Measurements from ENCODE around the gene ANP32A. TPM values are rescaled to one million over a fixed set of nuclear protein-coding genes. Genes with fewer than 3 reads are reported as not detected.

Gene ANP32A
- total and polyA plus RNA-seq, 9 of the 15 experiments (the other 6 are each of a cell fraction or from before 2014, with no cell fraction given), result 13.2 to 656 (median 210) TPM

DNA sequence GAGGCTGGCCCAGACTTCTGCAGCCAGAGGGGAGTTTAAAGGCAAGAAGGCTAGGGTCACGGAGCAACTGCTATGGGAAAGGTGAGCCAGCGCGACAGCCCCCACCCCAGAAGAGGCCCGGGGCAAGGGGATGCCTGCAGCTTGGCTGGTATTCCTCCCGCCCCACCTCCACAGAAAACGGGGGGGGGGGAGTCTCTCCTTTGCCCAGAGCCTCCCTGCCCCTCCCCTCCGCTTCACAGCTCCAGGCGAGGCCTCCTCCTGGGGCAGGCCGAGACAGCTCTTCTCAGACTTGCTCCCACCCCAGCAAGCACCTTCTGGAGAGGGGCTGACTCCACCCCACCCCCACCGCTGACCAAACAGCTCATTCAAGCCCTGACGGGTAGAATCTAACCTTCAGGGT lies 13.4 kb downstream of the ANP32A start (continued):
- TF ChIP-seq, protein P1, sequence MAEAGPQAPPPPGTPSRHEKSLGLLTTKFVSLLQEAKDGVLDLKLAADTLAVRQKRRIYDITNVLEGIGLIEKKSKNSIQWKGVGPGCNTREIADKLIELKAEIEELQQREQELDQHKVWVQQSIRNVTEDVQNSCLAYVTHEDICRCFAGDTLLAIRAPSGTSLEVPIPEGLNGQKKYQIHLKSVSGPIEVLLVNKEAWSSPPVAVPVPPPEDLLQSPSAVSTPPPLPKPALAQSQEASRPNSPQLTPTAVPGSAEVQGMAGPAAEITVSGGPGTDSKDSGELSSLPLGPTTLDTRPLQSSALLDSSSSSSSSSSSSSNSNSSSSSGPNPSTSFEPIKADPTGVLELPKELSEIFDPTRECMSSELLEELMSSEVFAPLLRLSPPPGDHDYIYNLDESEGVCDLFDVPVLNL (CRISPR knock-in tag; IDR thresholded peaks at IDR 0.05; ENCODE audit: low read depth), result no peak
- TF ChIP-seq ZNF274 (IDR thresholded peaks at IDR 0.05; ENCODE audit: borderline replicate concordance, low read depth, low read length), result no peak
- no peak for TF ChIP-seq CBX3 (IDR thresholded peaks at IDR 0.05; ENCODE audit: borderline replicate concordance in 1 of 2, low read length in 2 of 2)

DNA sequence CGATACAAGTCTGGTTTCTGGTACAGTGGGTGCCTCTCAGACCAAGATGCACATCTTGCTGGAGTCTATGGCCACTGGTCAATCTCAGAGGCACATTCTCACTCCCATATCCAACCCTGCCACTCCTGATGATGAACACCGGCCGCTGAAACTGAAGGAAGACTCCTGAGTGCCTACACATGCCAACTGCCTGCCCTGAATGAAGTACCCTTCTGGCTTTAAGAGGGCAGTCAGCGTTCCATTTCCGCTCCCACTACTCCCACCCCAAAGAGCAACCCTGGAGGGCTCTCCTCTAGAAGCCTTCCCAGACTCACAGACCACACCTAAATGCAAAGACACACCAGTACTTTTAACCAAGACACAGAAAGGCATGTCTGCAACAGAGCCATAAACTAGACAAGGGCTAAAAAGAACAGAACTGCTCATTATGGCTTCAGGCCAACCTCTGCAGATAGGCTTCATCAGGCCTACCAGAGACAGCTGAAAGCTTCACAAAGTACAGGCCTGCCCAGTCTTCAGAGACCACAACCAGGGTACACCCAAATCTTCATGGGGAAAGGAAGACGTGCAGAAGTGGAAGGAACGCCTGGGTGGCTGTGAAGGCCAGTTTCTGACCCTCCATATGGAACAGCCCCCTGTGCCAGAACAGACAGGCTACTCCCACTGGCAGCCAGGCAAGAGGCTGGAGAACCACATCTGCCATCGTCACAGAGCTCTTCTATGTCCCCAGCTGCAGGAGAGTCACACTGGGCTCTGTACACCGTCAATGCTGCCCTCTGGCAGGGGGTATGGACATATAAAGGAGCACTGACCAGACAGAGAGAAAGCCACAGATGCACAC lies 14.3 kb downstream of the ANP32A start:
- Histone ChIP-seq H3K27ac (ENCODE audit: extremely low read depth, low read depth, low read length) (no peak overlapping the region), H4K20me1 (replicated peaks; ENCODE audit: control insufficient read depth, insufficient read depth, low read length) (peaks cover 71% of the 10 kb centered on the region), H3K4me2 (ENCODE audit: insufficient read depth, low read length) (no peak overlapping the region), H3K9ac (ENCODE audit: insufficient read depth in 1 of 2, low read depth in 2 of 2, low read length in 2 of 2) (no peak overlapping the region), H2AFZ (ENCODE audit: low read depth, low read length) (no peak overlapping the region), H3K36me3 (ENCODE audit: control insufficient read depth, insufficient read depth, low read length) (peaks cover 69% of the 10 kb centered on the region; the same call in 2 of the 3 replicates), H3K4me3 (no peak overlapping the region), H3K9me1 (ENCODE audit: control insufficient read depth, insufficient read depth, low read length) (peaks cover 23% of the 10 kb centered on the region), H3K4me1 (replicated peaks in 1 of 2; ENCODE audit: control insufficient read depth in 2 of 2, insufficient read depth in 2 of 2, low read length in 2 of 2) (peaks cover 10% of the 10 kb centered on the region in 2 experiments; a peak in 4 of 5 replicates), H3K27me3 (ENCODE audit: control insufficient read depth in 2 of 2, insufficient read depth in 2 of 2, low read length in 2 of 2) (no peaks in the 10 kb centered on the region), H3K79me2 (ENCODE audit: control insufficient read depth, insufficient read depth, low read length) (peaks cover 96% of the 10 kb centered on the region), H3K9me3 (replicated peaks; ENCODE audit: control insufficient read depth, insufficient read depth, low read depth, low read length) (no peaks in the 10 kb centered on the region)
- intact Hi-C loops (cut with micrococcal nuclease) (no loop called here), in situ Hi-C loops (cut with MboI) (no loop called here)
- FAIRE-seq (no peak), ATAC-seq (no peak; the same call in 2 of the 3 replicates), DNase-seq (ENCODE audit: extremely low read depth in 1 of 4, low spot score in 3 of 4) (no peak)
- 78% methylated on average over 9 of the region's 9 CpGs for WGBS (ENCODE audit: insufficient coverage, low coverage, missing lambda C conversion rate)
- ChIA-PET POLR2A (interaction anchor here (1.3 to 2.5 kb wide), 2 partner anchors 8 to 10 kb away, joined by 6 to 13 read pairs; no protein-coding TSS in a partner anchor), CTCF (ENCODE audit: low intra/inter-chr PET ratio) (no interaction called here)
- BruUV-seq (replicated peaks), result no TSS peak
- TF ChIP-seq, protein P2, sequence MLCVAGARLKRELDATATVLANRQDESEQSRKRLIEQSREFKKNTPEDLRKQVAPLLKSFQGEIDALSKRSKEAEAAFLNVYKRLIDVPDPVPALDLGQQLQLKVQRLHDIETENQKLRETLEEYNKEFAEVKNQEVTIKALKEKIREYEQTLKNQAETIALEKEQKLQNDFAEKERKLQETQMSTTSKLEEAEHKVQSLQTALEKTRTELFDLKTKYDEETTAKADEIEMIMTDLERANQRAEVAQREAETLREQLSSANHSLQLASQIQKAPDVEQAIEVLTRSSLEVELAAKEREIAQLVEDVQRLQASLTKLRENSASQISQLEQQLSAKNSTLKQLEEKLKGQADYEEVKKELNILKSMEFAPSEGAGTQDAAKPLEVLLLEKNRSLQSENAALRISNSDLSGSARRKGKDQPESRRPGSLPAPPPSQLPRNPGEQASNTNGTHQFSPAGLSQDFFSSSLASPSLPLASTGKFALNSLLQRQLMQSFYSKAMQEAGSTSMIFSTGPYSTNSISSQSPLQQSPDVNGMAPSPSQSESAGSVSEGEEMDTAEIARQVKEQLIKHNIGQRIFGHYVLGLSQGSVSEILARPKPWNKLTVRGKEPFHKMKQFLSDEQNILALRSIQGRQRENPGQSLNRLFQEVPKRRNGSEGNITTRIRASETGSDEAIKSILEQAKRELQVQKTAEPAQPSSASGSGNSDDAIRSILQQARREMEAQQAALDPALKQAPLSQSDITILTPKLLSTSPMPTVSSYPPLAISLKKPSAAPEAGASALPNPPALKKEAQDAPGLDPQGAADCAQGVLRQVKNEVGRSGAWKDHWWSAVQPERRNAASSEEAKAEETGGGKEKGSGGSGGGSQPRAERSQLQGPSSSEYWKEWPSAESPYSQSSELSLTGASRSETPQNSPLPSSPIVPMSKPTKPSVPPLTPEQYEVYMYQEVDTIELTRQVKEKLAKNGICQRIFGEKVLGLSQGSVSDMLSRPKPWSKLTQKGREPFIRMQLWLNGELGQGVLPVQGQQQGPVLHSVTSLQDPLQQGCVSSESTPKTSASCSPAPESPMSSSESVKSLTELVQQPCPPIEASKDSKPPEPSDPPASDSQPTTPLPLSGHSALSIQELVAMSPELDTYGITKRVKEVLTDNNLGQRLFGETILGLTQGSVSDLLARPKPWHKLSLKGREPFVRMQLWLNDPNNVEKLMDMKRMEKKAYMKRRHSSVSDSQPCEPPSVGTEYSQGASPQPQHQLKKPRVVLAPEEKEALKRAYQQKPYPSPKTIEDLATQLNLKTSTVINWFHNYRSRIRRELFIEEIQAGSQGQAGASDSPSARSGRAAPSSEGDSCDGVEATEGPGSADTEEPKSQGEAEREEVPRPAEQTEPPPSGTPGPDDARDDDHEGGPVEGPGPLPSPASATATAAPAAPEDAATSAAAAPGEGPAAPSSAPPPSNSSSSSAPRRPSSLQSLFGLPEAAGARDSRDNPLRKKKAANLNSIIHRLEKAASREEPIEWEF (CRISPR knock-in tag; IDR thresholded peaks at IDR 0.05), result no peak
- TF ChIP-seq ZKSCAN3 (CRISPR knock-in tag; IDR thresholded peaks at IDR 0.05), result no peak
- TF ChIP-seq ZNF583 (CRISPR knock-in tag; IDR thresholded peaks at IDR 0.05), result no peak
- TF ChIP-seq, protein P3, sequence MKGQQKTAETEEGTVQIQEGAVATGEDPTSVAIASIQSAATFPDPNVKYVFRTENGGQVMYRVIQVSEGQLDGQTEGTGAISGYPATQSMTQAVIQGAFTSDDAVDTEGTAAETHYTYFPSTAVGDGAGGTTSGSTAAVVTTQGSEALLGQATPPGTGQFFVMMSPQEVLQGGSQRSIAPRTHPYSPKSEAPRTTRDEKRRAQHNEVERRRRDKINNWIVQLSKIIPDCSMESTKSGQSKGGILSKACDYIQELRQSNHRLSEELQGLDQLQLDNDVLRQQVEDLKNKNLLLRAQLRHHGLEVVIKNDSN (CRISPR knock-in tag; IDR thresholded peaks at IDR 0.05), result no peak
- TF ChIP-seq, protein P4, sequence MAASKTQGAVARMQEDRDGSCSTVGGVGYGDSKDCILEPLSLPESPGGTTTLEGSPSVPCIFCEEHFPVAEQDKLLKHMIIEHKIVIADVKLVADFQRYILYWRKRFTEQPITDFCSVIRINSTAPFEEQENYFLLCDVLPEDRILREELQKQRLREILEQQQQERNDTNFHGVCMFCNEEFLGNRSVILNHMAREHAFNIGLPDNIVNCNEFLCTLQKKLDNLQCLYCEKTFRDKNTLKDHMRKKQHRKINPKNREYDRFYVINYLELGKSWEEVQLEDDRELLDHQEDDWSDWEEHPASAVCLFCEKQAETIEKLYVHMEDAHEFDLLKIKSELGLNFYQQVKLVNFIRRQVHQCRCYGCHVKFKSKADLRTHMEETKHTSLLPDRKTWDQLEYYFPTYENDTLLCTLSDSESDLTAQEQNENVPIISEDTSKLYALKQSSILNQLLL (CRISPR knock-in tag; IDR thresholded peaks at IDR 0.05; ENCODE audit: borderline replicate concordance), result no peak
- no peak for TF ChIP-seq ZNF174 (CRISPR knock-in tag; IDR thresholded peaks at IDR 0.05)
- no peak for TF ChIP-seq ZNF253 (CRISPR knock-in tag; conservative IDR thresholded peaks at IDR 0.05)
- TF ChIP-seq ESRRB (CRISPR knock-in tag; IDR thresholded peaks at IDR 0.05; ENCODE audit: borderline replicate concordance), result no peak

All from K562 (cell line).